Keratinocyte (primary cell): ENCODE results near the gene RBL1. TPM values are rescaled to one million over a fixed set of nuclear protein-coding genes. Genes with fewer than 3 reads are reported as not detected.

Experiments
- DNase-seq: peaks from one replicate; pipeline ENCODE4 v3.0.0-alpha.2; 2011; ENCODE audit warnings: low read depth, missing footprints, low spot score
- FAIRE-seq: peaks from 2 replicates; lab custom pipeline; 2011; peaks lifted over from hg19 to GRCh38; lab: Jason Lieb, UNC
- H2AFZ ChIP-seq: 2 replicates; pipeline ENCODE4 v1.6.0; 2012; ENCODE audit warnings: low read length, control low read depth, inconsistent platforms; ENCODE audit not compliant: control insufficient read depth
- H3K27ac ChIP-seq: 2 replicates; pipeline ENCODE4 v1.5.1; 2011; ENCODE audit warnings: low read length; ENCODE audit not compliant: control insufficient read depth, insufficient read depth
- H3K27me3 ChIP-seq: 3 replicates; pipeline ENCODE4 v1.6.0; 2011; ENCODE audit warnings: low read length; ENCODE audit not compliant: control insufficient read depth, insufficient read depth; ENCODE audit errors: extremely low read depth
- H3K36me3 ChIP-seq, 2 experiments: 2 replicates in 1 of 2; 3 replicates in 1 of 2; pipeline ENCODE4 v1.5.1; 2011; ENCODE audit warnings: low read length in 2 of 2, mild to moderate bottlenecking in 1 of 2; ENCODE audit not compliant: control insufficient read depth in 2 of 2, insufficient read depth in 2 of 2; ENCODE audit errors: extremely low read depth in 1 of 2
- H3K4me1 ChIP-seq: 3 replicates; pipeline ENCODE4 v1.5.1; 2011; ENCODE audit warnings: low read length; ENCODE audit not compliant: control insufficient read depth, insufficient read depth; ENCODE audit errors: extremely low read depth
- H3K4me2 ChIP-seq: 3 replicates; pipeline ENCODE4 v1.6.0; 2011; ENCODE audit warnings: low read depth, low read length; ENCODE audit not compliant: control insufficient read depth, insufficient read depth; ENCODE audit errors: extremely low read depth
- H3K4me3 ChIP-seq, 3 experiments: fragments of 200-600 bp in 1 of 3; sonication (generic) in 1 of 3; 2 replicates in 2 of 3; 3 replicates in 1 of 3; pipeline ENCODE4 v1.5.1; 2011 to 2016; ENCODE audit warnings: low read length in 3 of 3, mild to moderate bottlenecking in 3 of 3, control low read depth in 2 of 3, inconsistent platforms in 1 of 3, low read depth in 1 of 3, mixed read lengths in 1 of 3, mixed run types in 1 of 3, moderate library complexity in 1 of 3; ENCODE audit not compliant: control insufficient read depth in 2 of 3, insufficient read depth in 2 of 3; ENCODE audit errors: extremely low read depth in 1 of 3
- H3K79me2 ChIP-seq: 2 replicates; pipeline ENCODE4 v1.6.0; 2012; ENCODE audit warnings: low read length; ENCODE audit not compliant: control insufficient read depth, insufficient read depth
- H3K9ac ChIP-seq: 3 replicates; pipeline ENCODE4 v1.6.0; 2011; ENCODE audit warnings: low read length; ENCODE audit not compliant: control insufficient read depth, insufficient read depth; ENCODE audit errors: extremely low read depth
- H3K9me1 ChIP-seq: 3 replicates; pipeline ENCODE4 v1.6.0; 2011; ENCODE audit warnings: low read length; ENCODE audit not compliant: control insufficient read depth, insufficient read depth; ENCODE audit errors: extremely low read depth
- H3K9me3 ChIP-seq: 2 replicates; pipeline ENCODE4 v1.5.1; 2012; ENCODE audit warnings: low read depth, low read length; ENCODE audit not compliant: control insufficient read depth
- H4K20me1 ChIP-seq: 3 replicates; pipeline ENCODE4 v1.6.0; 2011; ENCODE audit warnings: low read length; ENCODE audit not compliant: control insufficient read depth, insufficient read depth; ENCODE audit errors: extremely low read depth
- EZH2 ChIP-seq: IDR thresholded peaks from one replicate; pipeline ENCODE4 v1.6.1; 2012; ENCODE audit warnings: inconsistent platforms, mild to moderate bottlenecking, low read length, moderate library complexity
- dilution Hi-C: fragments of 300-500 bp; cut with MboI; formaldehyde crosslinking; loops from one replicate; pipeline ENCODE4 v1.7.0; 2020; ENCODE audit warnings: low sequenced_read_pairs; ENCODE audit not compliant: extremely low pct_ligation_motif_present
- polyA plus RNA-seq, 5 experiments: library from polyadenylated mRNA; depleted of rRNA in 3 of 5; stranded (reverse) in 3 of 5; stranded (forward) in 1 of 5; unstranded in 1 of 5; fragments of >200 nt; gene quantifications; 1 replicate in 1 of 5; 2 replicates in 3 of 5; 3 replicates in 1 of 5; pipeline versions ENCODE4 v1.2.1 to v1.2.3, GENCODE V29; 2011 to 2012; ENCODE audit warnings: missing spikeins in 2 of 5, low read depth in 1 of 5, low replicate concordance in 1 of 5
- TF ChIP-seq, protein P1 (sequence below), 3 experiments: IDR thresholded peaks in 1 of 3; conservative IDR thresholded peaks in 1 of 3; optimal IDR thresholded peaks in 1 of 3; 2 replicates in 2 of 3; 3 replicates in 1 of 3; pipeline versions ENCODE3 to v1.5.1; 2011; ENCODE audit warnings: low read length in 3 of 3, mild to moderate bottlenecking in 3 of 3, moderate library complexity in 2 of 3, control low read depth in 1 of 3, inconsistent platforms in 1 of 3; ENCODE audit not compliant: insufficient read depth in 2 of 3; ENCODE audit errors: extremely low read depth in 1 of 3

RBL1 gene
- polyA plus RNA-seq, 1 donor (not counting 4 experiments of a cell fraction or from before 2014, with no cell fraction given): 4.5 TPM

- Histone ChIP-seq H3K4me2 (no peak overlapping the region), H3K9ac (no peak overlapping the region), H2AFZ (no peak overlapping the region), H3K4me3 (no peak overlapping the region), H3K9me1 (no peaks in the 10 kb centered on the region), H3K79me2 (no peaks in the 10 kb centered on the region), H3K36me3 (no peaks in the 10 kb centered on the region), H3K9me3 (no peaks in the 10 kb centered on the region), H3K27me3 (no peaks in the 10 kb centered on the region), H3K27ac (no peak overlapping the region), H3K4me1 (no peaks in the 10 kb centered on the region), H4K20me1 (no peaks in the 10 kb centered on the region)
- dilution Hi-C loops: no loop called here
- TF ChIP-seq EZH2: no peak
- TF ChIP-seq, protein P1, sequence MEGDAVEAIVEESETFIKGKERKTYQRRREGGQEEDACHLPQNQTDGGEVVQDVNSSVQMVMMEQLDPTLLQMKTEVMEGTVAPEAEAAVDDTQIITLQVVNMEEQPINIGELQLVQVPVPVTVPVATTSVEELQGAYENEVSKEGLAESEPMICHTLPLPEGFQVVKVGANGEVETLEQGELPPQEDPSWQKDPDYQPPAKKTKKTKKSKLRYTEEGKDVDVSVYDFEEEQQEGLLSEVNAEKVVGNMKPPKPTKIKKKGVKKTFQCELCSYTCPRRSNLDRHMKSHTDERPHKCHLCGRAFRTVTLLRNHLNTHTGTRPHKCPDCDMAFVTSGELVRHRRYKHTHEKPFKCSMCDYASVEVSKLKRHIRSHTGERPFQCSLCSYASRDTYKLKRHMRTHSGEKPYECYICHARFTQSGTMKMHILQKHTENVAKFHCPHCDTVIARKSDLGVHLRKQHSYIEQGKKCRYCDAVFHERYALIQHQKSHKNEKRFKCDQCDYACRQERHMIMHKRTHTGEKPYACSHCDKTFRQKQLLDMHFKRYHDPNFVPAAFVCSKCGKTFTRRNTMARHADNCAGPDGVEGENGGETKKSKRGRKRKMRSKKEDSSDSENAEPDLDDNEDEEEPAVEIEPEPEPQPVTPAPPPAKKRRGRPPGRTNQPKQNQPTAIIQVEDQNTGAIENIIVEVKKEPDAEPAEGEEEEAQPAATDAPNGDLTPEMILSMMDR (optimal IDR thresholded peaks at IDR 0.05 in 1 of 3, IDR thresholded peaks at IDR 0.05 in 1 of 3, conservative IDR thresholded peaks at IDR 0.05 in 1 of 3; ENCODE audit: extremely low read depth in 1 of 3, insufficient read depth in 2 of 3, low read length in 3 of 3): no peak
- FAIRE-seq: no peak
- DNase-seq: no peak
Observed at GRCh38 chr20:36971103-36971502, 124.7 kb downstream of the RBL1 start.

DNA sequence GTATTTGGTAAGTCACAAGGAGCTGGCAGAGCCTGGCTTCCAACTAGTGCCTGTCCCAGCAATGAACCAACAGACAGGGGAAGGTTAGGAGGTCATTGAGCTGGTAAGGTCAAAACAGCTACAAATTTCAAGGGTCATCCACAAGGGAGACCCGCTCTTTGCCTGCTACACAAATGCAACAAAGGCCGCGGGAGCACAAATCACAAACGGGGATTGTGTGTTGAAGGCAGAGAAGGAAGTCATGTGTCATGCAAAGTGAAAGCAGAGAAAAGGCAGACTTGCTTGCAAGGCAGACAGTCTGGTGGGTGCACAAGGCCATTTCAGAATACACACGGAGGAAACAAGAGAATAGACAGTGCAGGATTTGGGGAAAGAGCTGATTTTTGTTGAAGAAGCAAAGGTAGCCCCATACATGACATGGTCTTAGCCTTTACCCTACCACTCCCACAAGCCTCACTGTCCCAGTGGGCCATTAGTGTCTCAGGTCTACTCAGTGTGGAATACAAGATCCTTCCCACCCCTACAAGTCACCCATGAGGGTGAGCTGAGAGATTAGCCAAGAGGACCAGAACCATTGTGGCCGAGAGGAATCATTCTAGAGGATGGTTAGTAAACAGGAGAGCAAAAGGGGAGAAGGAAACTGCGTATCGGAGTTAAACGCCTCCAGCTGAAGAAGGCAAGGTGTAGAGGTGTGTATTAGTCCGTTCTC, 126.2 kb downstream of the RBL1 start:
- FAIRE-seq (no peak), DNase-seq (no peak)
- Histone ChIP-seq H3K27ac (no peak overlapping the region), H3K4me3 (no peak overlapping the region), H3K9me3 (no peaks in the 10 kb centered on the region), H3K36me3 (no peaks in the 10 kb centered on the region), H3K4me1 (no peaks in the 10 kb centered on the region), H3K9ac (no peak overlapping the region), H3K79me2 (no peaks in the 10 kb centered on the region), H3K27me3 (no peaks in the 10 kb centered on the region), H3K4me2 (no peak overlapping the region), H4K20me1 (no peaks in the 10 kb centered on the region), H2AFZ (no peak overlapping the region), H3K9me1 (no peaks in the 10 kb centered on the region)
- dilution Hi-C loops: no loop called here
- TF ChIP-seq, protein P1 (optimal IDR thresholded peaks at IDR 0.05 in 1 of 3, IDR thresholded peaks at IDR 0.05 in 1 of 3, conservative IDR thresholded peaks at IDR 0.05 in 1 of 3; ENCODE audit: extremely low read depth in 1 of 3, insufficient read depth in 2 of 3, low read length in 3 of 3): no peak
- no peak for TF ChIP-seq EZH2
